NCI-H187 (cell line): Measurements from ENCODE around the gene HS3ST4.

Experiments
- DNase-seq, 2 experiments: peaks; one replicate each; lab custom pipeline; 2025; lab: John Stamatoyannopoulos, UW

The HS3ST4 gene

GRCh38 chr16:26186091-26186615, 494.4 kb downstream of the HS3ST4 start:
- no peak for DNase-seq
